ENCODE results near the gene EPN2. TPM values are rescaled to one million over a fixed set of nuclear protein-coding genes. Genes with fewer than 3 reads are reported as not detected.

The EPN2 gene
- total and polyA plus RNA-seq, 7 experiments from 2014 or later, result 3.9 to 11.5 (median 6.4) TPM

DNA sequence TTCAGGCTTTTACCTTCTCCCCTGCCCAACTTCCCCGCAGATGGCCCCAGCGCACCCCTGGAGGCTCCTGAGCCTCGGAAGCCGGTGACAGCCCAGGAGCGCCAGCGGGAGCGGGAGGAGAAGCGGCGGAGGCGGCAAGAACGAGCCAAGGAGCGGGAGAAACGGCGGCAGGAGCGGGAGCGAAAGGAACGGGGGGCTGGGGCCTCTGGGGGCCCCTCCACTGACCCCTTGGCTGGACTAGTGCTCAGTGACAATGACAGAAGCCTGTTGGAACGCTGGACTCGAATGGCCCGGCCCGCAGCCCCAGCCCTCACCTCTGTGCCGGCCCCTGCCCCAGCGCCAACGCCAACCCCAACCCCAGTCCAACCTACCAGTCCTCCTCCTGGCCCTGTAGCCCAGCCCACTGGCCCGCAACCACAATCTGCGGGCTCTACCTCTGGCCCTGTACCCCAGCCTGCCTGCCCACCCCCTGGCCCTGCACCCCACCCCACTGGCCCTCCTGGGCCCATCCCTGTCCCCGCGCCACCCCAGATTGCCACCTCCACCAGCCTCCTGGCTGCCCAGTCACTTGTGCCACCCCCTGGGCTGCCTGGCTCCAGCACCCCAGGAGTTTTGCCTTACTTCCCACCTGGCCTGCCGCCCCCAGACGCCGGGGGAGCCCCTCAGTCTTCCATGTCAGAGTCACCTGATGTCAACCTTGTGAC is 144.7 kb downstream of the EPN2 start:
- ATAC-seq (no peak), DNase-seq (no peak)
- POLR2A ChIA-PET, result no interaction called here
- H3K27me3 ChIP-seq (ENCODE audit: control insufficient read depth in 2 of 2, insufficient read depth in 2 of 2, low read length in 2 of 2), result no peaks in the 10 kb centered on the region
- intact Hi-C loops (cut with micrococcal nuclease), result no loop called here
- H3K9me3 ChIP-seq (ENCODE audit: control insufficient read depth in 2 of 3, low read length in 3 of 3), result no peaks in the 10 kb centered on the region
- H3K4me1 ChIP-seq (ENCODE audit: control insufficient read depth in 2 of 2, insufficient read depth in 2 of 2, low read length in 2 of 2), result peaks cover 0 to 4% of the 10 kb centered on the region in 2 donors
- peaks cover 0 to 38% (median 13%) of the 10 kb centered on the region in 5 donors for H3K36me3 Mint-ChIP-seq
- H3K4me3 ChIP-seq (ENCODE audit: low read length), result no peak overlapping the region
- peaks cover 9 to 23% (median 15%) of the 10 kb centered on the region in 7 donors for H3K4me1 Mint-ChIP-seq
- peaks cover 0 to 52% (median 0%) of the 10 kb centered on the region in 3 experiments for H3K36me3 ChIP-seq (ENCODE audit: control insufficient read depth in 2 of 3, insufficient read depth in 3 of 3, low read length in 3 of 3)
- no peak overlapping the region for H3K27ac Mint-ChIP-seq
- H3K4me3 Mint-ChIP-seq, result no peak overlapping the region
- H3K27ac ChIP-seq (ENCODE audit: low read depth, low read length), result no peak overlapping the region
- CTCF ChIA-PET, result no interaction called here
- peaks cover 0 to 1% (median 0%) of the 10 kb centered on the region in 11 donors for H3K9me3 Mint-ChIP-seq
- H3K27me3 Mint-ChIP-seq, result no peaks in the 10 kb centered on the region

DNA sequence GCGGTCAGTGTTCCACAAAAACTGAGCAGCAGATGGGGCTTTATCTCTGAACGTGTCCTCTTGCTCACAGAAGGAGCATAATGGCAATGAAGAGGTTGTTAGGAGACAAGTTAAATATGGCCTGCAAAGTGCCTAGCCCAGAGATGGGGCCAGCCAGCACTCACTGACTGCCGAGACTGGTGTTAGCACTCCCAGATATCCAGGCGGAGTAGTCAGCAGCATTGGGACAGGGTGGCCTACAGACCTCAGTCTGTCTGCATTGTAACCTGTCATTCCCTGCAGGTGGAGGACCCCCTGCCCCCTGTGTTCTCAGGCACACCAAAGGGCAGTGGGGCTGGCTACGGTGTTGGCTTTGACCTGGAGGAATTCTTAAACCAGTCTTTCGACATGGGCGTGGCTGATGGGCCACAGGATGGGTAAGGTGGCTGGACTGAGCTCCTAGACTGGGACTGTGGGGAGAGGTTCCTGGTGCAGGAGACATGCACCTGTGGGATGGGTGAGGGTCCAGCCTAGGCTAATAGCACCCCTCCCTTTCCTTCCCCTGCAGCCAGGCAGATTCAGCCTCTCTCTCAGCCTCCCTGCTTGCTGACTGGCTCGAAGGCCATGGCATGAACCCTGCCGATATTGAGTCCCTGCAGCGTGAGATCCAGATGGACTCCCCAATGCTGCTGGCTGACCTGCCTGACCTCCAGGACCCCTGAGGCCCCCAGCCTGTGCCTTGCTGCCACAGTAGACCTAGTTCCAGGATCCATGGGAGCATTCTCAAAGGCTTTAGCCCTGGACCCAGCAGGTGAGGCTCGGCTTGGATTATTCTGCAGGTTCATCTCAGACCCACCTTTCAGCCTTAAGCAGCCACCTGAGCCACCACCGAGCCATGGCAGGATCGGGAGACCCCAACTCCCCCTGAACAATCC is 145.6 kb downstream of the EPN2 start:
- no peak for ATAC-seq
- Mint-ChIP-seq H3K27ac (no peak overlapping the region), H3K4me3 (no peak overlapping the region), H3K4me1 (peaks cover 6 to 15% (median 10%) of the 10 kb centered on the region in 7 donors), H3K27me3 (peaks cover 0 to under 1% (median 0%) of the 10 kb centered on the region in 5 donors), H3K36me3 (peaks cover 0 to 38% (median 13%) of the 10 kb centered on the region in 5 donors), H3K9me3 (peaks cover 0 to 1% (median 0%) of the 10 kb centered on the region in 11 donors)
- H3K4me3 ChIP-seq (ENCODE audit: low read length), result no peak overlapping the region
- no peaks in the 10 kb centered on the region for H3K27me3 ChIP-seq (ENCODE audit: control insufficient read depth in 2 of 2, insufficient read depth in 2 of 2, low read length in 2 of 2)
- ChIA-PET CTCF (no interaction called here), POLR2A (no interaction called here)
- intact Hi-C loops (cut with micrococcal nuclease), result no loop called here
- H3K4me1 ChIP-seq (ENCODE audit: control insufficient read depth in 2 of 2, insufficient read depth in 2 of 2, low read length in 2 of 2), result no peaks in the 10 kb centered on the region
- no peak overlapping the region for H3K27ac ChIP-seq (ENCODE audit: low read depth, low read length)
- DNase-seq, result no peak
- peaks cover 0 to 50% (median 0%) of the 10 kb centered on the region in 3 experiments for H3K36me3 ChIP-seq (ENCODE audit: control insufficient read depth in 2 of 3, insufficient read depth in 3 of 3, low read length in 3 of 3)
- no peaks in the 10 kb centered on the region for H3K9me3 ChIP-seq (ENCODE audit: control insufficient read depth in 2 of 3, low read length in 3 of 3)

DNA sequence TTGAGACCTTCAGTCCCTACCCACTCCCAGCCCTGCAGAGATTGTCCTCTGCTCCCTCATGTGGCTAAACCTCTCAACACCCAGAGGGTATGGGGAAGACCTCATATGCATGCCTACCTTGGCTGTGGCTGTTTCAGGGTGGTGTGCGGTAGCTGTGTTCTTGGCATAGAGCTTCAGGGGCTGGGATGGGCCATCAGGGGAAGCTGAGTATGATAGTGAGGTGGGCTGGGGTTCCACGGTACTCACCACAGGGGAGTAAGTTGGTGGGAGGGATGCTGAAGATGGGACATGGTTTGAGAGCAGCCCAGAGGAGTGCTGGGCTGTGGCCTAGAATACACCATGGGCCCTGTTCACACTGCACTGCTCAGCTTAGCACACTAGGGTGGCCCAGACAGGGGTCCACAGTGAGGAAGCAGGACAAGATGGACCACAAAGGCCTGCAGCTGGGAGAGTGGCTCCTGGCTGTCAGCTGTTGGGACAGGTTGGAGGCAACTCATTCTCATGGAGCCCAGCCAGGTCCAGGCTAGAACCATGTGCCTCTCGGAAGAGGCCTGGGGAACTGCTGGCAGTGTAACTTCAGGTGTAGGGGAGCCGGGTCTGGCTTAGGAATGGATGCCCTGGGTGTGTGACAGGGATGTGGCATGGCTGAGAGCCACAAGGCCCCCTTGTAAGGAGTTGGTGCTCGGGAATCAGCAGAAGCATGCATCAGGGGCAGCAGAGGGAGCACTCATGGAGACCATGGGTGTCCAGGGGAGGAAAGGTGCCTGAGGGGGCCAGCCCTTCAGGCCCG is 146.7 kb downstream of the EPN2 start:
- peaks cover 0 to 48% (median 0%) of the 10 kb centered on the region in 3 experiments for H3K36me3 ChIP-seq (ENCODE audit: control insufficient read depth in 2 of 3, insufficient read depth in 3 of 3, low read length in 3 of 3)
- H3K4me3 ChIP-seq (ENCODE audit: low read length), result no peak overlapping the region
- no peak overlapping the region for H3K27ac ChIP-seq (ENCODE audit: low read depth, low read length)
- Mint-ChIP-seq H3K4me3 (no peak overlapping the region), H3K9me3 (peaks cover 0 to 1% (median 0%) of the 10 kb centered on the region in 11 donors), H3K36me3 (peaks cover 0 to 38% (median 13%) of the 10 kb centered on the region in 5 donors), H3K27me3 (peaks cover 0 to 7% (median 0%) of the 10 kb centered on the region in 5 donors), H3K27ac (peak overlapping the region in 5 of 9 donors; percentile 18 to 50 (median 25)), H3K4me1 (peaks cover 6 to 16% (median 10%) of the 10 kb centered on the region in 7 donors)
- H3K27me3 ChIP-seq (ENCODE audit: control insufficient read depth in 2 of 2, insufficient read depth in 2 of 2, low read length in 2 of 2), result no peaks in the 10 kb centered on the region
- intact Hi-C loops (cut with micrococcal nuclease), result no loop called here
- H3K9me3 ChIP-seq (ENCODE audit: control insufficient read depth in 2 of 3, low read length in 3 of 3), result no peaks in the 10 kb centered on the region
- H3K4me1 ChIP-seq (ENCODE audit: control insufficient read depth in 2 of 2, insufficient read depth in 2 of 2, low read length in 2 of 2), result no peaks in the 10 kb centered on the region
- DNase-seq (no peak), ATAC-seq (no peak)
- ChIA-PET CTCF (no interaction called here), POLR2A (no interaction called here)

DNA sequence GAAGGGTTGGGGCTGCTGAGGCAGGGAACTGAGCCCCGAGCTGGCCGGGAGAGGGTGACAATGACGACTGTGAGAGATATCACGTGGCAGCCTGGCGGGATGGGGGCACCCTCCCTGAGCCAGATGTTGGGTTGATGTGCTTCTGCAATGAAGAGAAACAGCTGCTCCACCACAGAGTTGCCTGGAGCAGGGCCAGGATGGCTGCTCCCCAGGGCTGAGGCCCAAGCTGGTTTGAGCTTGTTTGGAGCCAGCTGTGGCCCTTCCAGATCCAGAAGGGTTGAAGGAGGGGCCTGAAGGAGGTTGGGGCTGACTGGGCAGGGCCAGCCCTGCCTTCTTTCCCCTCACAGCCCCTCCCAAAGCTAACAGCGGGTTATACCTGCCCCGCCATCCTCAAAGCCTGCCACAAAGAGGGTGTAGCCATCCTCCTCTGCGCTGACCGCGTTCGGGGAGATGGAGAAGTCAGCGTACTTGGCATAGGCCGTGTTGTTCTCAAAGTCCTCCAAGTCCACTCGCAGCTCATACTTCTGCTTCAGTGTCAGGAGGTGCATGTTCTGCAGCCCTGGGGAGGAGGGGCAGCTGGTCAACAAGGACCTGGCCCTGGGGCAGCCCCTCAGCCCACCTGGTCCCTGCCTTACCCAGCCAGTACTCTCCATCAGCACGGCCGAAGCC is 147.7 kb downstream of the EPN2 start:
- CTCF ChIA-PET, result no interaction called here
- no peak overlapping the region for H3K4me3 Mint-ChIP-seq

DNA sequence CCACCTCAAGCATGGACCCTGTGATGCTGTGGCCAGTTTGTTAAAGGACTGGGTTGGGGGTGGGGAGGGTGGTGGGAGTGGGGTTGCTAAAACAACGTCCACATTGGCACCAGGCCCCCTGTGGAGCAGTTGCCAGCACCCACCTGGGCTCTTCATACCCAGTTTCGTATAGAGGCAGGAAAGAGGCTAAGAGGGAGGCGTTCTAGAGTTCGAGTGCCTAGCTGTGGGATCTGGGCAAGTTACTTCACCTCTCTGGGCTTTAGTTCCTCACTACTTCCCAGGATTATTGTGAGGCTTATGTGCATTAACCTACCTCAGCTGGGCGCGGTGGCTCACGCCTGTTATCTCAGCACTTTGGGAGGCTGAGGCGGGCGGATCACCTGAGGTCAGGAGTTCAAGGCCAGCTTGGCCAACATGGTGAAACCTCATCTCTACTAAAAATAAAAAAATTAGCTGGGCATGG is 148.4 kb downstream of the EPN2 start:
- H3K4me1 ChIP-seq (ENCODE audit: control insufficient read depth in 2 of 2, insufficient read depth in 2 of 2, low read length in 2 of 2), result no peaks in the 10 kb centered on the region
- H3K27me3 Mint-ChIP-seq, result peaks cover 0 to 16% (median 0%) of the 10 kb centered on the region in 5 donors
- H3K9me3 ChIP-seq (ENCODE audit: control insufficient read depth in 2 of 3, low read length in 3 of 3), result no peaks in the 10 kb centered on the region
- no peak overlapping the region for H3K4me3 Mint-ChIP-seq
- H3K9me3 Mint-ChIP-seq, result peaks cover 0 to 1% (median 0%) of the 10 kb centered on the region in 11 donors
- no peak for ATAC-seq
- no peak for DNase-seq
- ChIA-PET CTCF (interaction anchor here (0.6 kb wide), 1 partner anchor 61 kb away, joined by 3 read pairs; no protein-coding TSS in a partner anchor), POLR2A (no interaction called here)
- H3K36me3 Mint-ChIP-seq, result peaks cover 0 to 27% (median 3%) of the 10 kb centered on the region in 5 donors
- H3K27ac Mint-ChIP-seq, result no peak overlapping the region
- H3K36me3 ChIP-seq (ENCODE audit: control insufficient read depth in 2 of 3, insufficient read depth in 3 of 3, low read length in 3 of 3), result peaks cover 0 to 42% (median 0%) of the 10 kb centered on the region in 3 experiments
- H3K4me3 ChIP-seq (ENCODE audit: low read length), result no peak overlapping the region
- H3K4me1 Mint-ChIP-seq, result peaks cover 0 to 13% (median 6%) of the 10 kb centered on the region in 7 donors
- no peaks in the 10 kb centered on the region for H3K27me3 ChIP-seq (ENCODE audit: control insufficient read depth in 2 of 2, insufficient read depth in 2 of 2, low read length in 2 of 2)
- intact Hi-C loops (cut with micrococcal nuclease), result no loop called here
- H3K27ac ChIP-seq (ENCODE audit: low read depth, low read length), result no peak overlapping the region

More for the DNA sequence above, 147.7 kb downstream of the EPN2 start:
- peaks cover 0 to 1% (median 0%) of the 10 kb centered on the region in 11 donors for H3K9me3 Mint-ChIP-seq
- H3K4me3 ChIP-seq (ENCODE audit: low read length), result no peak overlapping the region
- intact Hi-C loops (cut with micrococcal nuclease), result no loop called here
- H3K36me3 ChIP-seq (ENCODE audit: control insufficient read depth in 2 of 3, insufficient read depth in 3 of 3, low read length in 3 of 3), result peaks cover 0 to 48% (median 0%) of the 10 kb centered on the region in 3 experiments
- POLR2A ChIA-PET, result no interaction called here
- no peaks in the 10 kb centered on the region for H3K9me3 ChIP-seq (ENCODE audit: control insufficient read depth in 2 of 3, low read length in 3 of 3)
- H3K4me1 Mint-ChIP-seq, result peaks cover 0 to 13% (median 6%) of the 10 kb centered on the region in 7 donors
- peaks cover 0 to 16% (median 0%) of the 10 kb centered on the region in 5 donors for H3K27me3 Mint-ChIP-seq
- DNase-seq (no peak), ATAC-seq (no peak)
- peaks cover 0 to 30% (median 10%) of the 10 kb centered on the region in 5 donors for H3K36me3 Mint-ChIP-seq
- H3K27me3 ChIP-seq (ENCODE audit: control insufficient read depth in 2 of 2, insufficient read depth in 2 of 2, low read length in 2 of 2), result no peaks in the 10 kb centered on the region
- no peaks in the 10 kb centered on the region for H3K4me1 ChIP-seq (ENCODE audit: control insufficient read depth in 2 of 2, insufficient read depth in 2 of 2, low read length in 2 of 2)
- H3K27ac Mint-ChIP-seq, result peak overlapping the region in 2 of 9 donors; percentile 43 to 56
- H3K27ac ChIP-seq (ENCODE audit: low read depth, low read length), result no peak overlapping the region

Measured in naive thymus-derived CD4-positive, alpha-beta T cell (primary cell).